GM19240 (cell line): ENCODE results near the gene CCL3.

Source experiments
- DNase-seq: peaks from one replicate; pipeline ENCODE4 v3.0.0; 2011; ENCODE audit warnings: low spot score; ENCODE audit not compliant: insufficient read length

Gene CCL3

DNA sequence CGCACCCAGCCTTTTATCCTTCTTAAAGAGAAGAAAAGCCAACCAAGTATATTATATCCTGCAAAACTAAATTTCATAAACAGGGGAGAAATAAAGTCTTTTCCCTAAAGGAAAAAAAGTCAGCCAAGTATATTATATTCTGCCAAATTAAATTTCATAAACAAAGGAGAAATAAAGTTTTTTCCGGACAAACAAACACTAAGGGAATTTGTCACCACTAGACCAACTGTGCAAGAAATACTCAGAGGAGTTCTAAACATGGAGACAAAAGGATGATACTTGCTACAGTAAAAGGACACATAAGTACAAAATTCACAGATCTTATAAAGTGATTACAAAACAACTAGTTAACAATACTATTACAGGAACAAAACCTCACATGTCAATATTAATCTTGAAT, 40.3 kb downstream of the CCL3 start:
- no peak for DNase-seq

- DNase-seq: no peak
These were observed 41.9 kb downstream of the CCL3 start for GRCh38 chr17:36048066-36048465.
